Liver (tissue), 3 donors: ENCODE measurements around the gene CEP97.

Experiments used
- CTCF ChIP-seq: fragments of 150-350 bp; IDR thresholded peaks from 2 replicates; pipeline ENCODE4 v1.5.1; 2017; ENCODE audit warnings: improper control_type of control experiment, low read depth, low read length; ENCODE audit not compliant: missing input control
- GABPA ChIP-seq, 2 donors: IDR thresholded peaks in 1 of 2; conservative IDR thresholded peaks in 1 of 2; 2 replicates each; pipeline ENCODE4 v1.6.1; 2016; ENCODE audit warnings: antibody characterized with exemption in 2 of 2, mild to moderate bottlenecking in 1 of 2, moderate library complexity in 1 of 2
- JUND ChIP-seq, 2 donors: IDR thresholded peaks; 2 replicates each; pipeline ENCODE4 v1.6.1; 2016; ENCODE audit warnings: antibody characterized with exemption in 2 of 2
- RAD21 ChIP-seq, 2 donors: IDR thresholded peaks; 2 replicates each; pipeline ENCODE4 v1.6.1; 2016; ENCODE audit warnings: antibody characterized with exemption in 2 of 2, mild to moderate bottlenecking in 2 of 2
- REST ChIP-seq: IDR thresholded peaks from 2 replicates; pipeline ENCODE4 v1.6.1; 2016; ENCODE audit warnings: antibody characterized with exemption, mild to moderate bottlenecking
- RXRA ChIP-seq, 2 donors: IDR thresholded peaks; 2 replicates each; pipeline ENCODE4 v1.6.1; 2017 to 2018; ENCODE audit warnings: antibody characterized with exemption in 2 of 2, mild to moderate bottlenecking in 1 of 2
- SP1 ChIP-seq: IDR thresholded peaks from 2 replicates; pipeline ENCODE4 v1.6.1; 2018; ENCODE audit warnings: antibody characterized with exemption, mild to moderate bottlenecking
- TAF1 ChIP-seq: conservative IDR thresholded peaks from 2 replicates; pipeline ENCODE4 v1.6.1; 2016; ENCODE audit warnings: antibody characterized with exemption, mild to moderate bottlenecking
- TF ChIP-seq, protein P1 (sequence below): IDR thresholded peaks from 2 replicates; pipeline ENCODE4 v1.6.1; 2016; ENCODE audit warnings: antibody characterized with exemption
- TF ChIP-seq, protein P2 (sequence below): IDR thresholded peaks from 2 replicates; pipeline ENCODE4 v1.6.1; 2016; ENCODE audit warnings: antibody characterized with exemption
- donor health status: healthy.
- donor health status: healthy.

DNA sequence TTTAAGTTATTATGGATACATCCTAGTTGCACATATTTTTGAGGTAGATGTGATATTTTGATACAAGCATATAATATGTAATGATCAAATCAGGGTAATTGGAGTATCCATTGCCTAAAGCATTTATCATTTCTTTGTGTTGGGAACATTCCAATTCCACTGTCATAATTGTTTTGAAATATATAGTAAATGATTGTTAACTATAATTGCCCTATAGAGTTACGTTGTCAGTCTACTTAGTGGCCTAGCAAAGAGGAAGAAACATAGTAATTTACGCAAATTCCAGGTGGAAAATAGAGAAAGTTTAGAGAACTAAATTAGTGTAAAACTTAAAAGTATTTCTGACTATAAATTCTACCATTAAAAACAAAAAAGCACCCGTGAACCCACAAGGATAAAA lies 79.5 kb downstream of the CEP97 start:
- no peak for TF ChIP-seq CTCF
- TF ChIP-seq RAD21 (IDR thresholded peaks at IDR 0.05), result no peak
- TF ChIP-seq, protein P1, sequence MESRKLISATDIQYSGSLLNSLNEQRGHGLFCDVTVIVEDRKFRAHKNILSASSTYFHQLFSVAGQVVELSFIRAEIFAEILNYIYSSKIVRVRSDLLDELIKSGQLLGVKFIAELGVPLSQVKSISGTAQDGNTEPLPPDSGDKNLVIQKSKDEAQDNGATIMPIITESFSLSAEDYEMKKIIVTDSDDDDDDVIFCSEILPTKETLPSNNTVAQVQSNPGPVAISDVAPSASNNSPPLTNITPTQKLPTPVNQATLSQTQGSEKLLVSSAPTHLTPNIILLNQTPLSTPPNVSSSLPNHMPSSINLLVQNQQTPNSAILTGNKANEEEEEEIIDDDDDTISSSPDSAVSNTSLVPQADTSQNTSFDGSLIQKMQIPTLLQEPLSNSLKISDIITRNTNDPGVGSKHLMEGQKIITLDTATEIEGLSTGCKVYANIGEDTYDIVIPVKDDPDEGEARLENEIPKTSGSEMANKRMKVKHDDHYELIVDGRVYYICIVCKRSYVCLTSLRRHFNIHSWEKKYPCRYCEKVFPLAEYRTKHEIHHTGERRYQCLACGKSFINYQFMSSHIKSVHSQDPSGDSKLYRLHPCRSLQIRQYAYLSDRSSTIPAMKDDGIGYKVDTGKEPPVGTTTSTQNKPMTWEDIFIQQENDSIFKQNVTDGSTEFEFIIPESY, result no peak
- no peak for TF ChIP-seq RXRA (IDR thresholded peaks at IDR 0.05)
- TF ChIP-seq GABPA (IDR thresholded peaks at IDR 0.05 in 1 of 2, conservative IDR thresholded peaks at IDR 0.05 in 1 of 2), result no peak
- TF ChIP-seq, protein P2, sequence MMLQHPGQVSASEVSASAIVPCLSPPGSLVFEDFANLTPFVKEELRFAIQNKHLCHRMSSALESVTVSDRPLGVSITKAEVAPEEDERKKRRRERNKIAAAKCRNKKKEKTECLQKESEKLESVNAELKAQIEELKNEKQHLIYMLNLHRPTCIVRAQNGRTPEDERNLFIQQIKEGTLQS, result no peak
- no peak for TF ChIP-seq REST
- TF ChIP-seq JUND (IDR thresholded peaks at IDR 0.05), result no peak
- no peak for TF ChIP-seq TAF1
- no peak for TF ChIP-seq SP1
